ENCODE data around the gene MBD5.
A peak's percentile ranks its signal among the peaks of the same experiment; 100 is the strongest.
"Not testable (repeated sequence)": the region's sequence is repeated elsewhere in the genome, so short reads cannot be mapped to it uniquely, and the experiment has no call there.

The MBD5 gene

GRCh38 chr2:148021059-148021861 lies at the start of gene MBD5:
Gene MBD5 (plus strand): TSS chr2:148021091.
- no peak for DNase-seq

DNA sequence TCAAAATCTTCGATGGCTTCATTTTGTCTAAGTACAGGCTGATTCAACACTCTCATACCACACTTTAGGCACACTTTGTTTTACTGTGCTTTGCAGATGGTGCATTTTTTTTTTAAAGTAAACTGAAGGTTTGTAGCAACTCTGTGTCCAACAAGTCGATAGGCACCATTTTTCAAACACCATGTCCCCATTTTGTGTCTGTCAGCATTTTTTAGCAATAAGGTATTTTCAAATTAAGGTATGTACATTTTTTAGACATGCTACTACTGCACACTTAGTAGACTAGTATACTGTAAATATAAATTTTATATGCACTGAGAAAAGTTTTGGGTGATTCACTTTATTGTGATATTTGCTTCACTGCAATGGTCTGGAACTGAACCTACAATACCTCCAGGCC lies 44.8 kb upstream of the MBD5 start:
- DNase-seq = no peak

- no peak for DNase-seq
Observed at GRCh38 chr2:147977679-147978078, 43.2 kb upstream of the MBD5 start.

DNA sequence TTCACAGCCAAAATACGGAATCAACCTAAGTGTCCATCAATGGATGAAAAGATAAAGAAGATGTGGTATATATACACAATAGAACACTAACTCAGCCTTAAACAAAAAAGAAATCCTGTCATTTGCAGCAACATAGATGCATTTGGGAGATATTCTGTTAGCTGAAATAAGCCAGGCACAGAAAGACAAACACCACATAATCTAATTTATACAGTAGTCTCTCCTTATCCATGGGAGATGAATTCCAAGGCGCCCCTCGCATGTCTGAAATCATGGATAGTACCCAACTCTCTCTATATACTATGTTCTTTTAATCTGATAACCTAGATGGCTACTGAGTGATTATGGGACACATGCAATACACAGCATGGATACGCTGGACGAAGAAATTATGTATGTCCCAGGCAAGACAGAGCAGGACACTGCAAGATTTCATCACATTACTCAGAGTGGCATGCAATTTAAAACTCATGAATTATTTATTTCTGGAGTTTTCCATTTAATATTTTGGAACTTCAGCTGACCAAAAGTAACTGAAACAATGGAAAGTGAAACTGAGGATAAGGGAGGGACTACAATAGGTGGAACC lies 39.9 kb upstream of the MBD5 start:
- no peak for DNase-seq

DNA sequence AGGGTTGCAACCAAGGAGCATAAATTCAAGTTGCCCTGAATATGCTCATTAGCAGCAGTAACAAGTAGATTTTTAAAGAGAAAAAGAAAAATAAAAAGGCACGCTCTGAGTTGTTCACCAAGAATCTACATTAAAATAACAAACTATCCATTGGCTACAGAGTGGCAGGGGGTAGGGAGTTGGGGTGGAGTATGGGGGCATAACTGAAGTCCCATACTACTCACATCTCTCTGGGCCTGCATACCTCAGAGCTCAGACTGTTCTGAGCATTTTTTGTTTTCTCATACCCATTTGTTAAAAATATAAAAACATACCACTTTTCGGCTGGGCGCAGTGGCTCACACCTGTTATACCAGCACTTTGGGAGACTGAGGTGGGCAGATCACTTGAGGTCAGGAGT lies 31.8 kb upstream of the MBD5 start:
- DNase-seq = no peak

DNA sequence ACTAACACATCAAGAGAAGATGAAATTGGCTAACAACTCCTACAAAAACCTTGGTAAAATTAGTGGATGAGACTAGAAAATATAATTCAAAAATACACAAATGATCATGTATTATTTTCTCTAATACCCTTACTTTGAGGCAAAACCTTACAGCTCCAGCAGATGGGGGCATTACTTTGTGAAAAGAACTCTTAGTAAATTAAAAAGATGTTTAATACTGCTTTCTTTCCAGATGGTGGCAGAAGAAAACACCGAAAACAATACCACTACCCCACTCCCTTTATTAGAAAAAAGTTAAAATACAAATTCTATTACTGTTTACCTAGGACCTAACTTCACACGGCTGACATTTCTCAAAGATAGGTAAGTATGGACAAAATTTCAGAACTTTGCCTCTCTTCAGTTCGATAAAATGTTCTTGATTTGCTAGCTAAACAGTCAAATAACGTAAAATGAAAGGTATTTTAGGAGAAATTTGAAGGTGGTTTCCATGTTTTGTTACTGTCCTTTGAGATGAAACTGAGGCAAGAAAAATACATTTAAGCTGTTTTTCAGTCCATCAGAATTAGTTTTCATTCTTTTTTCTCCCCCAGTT lies 31.0 kb upstream of the MBD5 start:
- DNase-seq = peak; percentile 30

- not testable (repeated sequence) for DNase-seq
Observed at GRCh38 chr2:147994965-147995364, 25.9 kb upstream of the MBD5 start.

- no peak for DNase-seq
Observed at GRCh38 chr2:147996828-147997227, 24.1 kb upstream of the MBD5 start.

- DNase-seq = no peak
Observed at GRCh38 chr2:147998203-147998602, 22.7 kb upstream of the MBD5 start.

DNA sequence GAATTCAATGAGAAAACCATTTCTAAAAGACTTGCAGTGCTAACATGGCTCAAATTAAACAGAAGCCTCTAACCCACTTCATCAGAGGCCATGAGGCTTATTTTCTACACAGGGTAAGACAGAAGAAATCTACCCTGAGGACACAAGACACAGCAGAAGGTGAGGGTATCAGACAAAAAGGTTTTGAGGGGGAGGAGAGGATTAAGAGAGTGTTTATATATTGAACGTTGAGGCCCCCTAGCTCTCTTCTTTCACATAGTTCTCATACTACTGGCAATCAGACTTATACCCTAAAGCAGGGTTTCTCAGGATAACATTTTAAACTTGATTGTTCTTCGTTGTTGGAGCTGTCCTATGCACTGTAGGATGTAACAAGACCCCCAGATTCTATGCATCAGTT lies 21.8 kb upstream of the MBD5 start:
- no peak for DNase-seq

DNA sequence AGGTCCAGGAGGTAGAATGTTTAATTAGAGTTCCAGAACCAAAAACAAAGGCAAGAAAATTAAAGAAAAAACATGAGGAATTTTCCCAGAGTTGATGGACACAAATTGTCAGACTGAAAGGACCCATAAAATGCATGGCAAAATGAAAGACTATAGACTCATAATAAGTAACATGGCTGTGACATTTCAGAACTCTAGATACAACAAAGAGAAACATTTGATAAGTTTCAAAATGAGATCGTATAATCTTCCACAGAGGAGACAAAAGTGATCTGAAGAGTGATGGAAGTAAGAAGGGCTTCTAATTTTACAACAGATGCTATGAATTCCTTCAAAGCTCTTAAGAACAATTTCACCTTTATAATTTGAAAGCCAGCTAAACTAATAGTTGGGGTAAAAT lies 20.8 kb upstream of the MBD5 start:
- no peak for DNase-seq

DNA sequence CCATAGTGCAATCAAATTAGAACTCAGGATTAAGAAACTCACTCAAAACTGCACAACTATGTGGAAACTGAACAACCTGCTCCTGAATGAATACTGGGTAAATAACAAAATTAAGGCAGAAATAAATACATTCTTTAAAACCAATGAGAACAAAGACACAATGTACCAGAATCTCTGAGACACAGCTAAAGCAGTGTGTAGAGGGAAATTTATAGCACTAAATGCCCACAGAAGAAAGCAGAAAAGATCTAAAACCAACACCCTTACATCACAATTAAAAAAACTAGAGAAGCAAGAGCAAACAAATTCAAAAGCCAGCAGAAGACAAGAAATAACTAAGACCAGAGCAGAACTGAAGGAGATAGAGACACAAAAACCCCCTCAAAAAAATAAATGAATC lies 18.5 kb upstream of the MBD5 start:
- DNase-seq = not testable (repeated sequence)

GRCh38 chr2:148006249-148007007 lies 14.5 kb upstream of the MBD5 start:
- no peak for DNase-seq

DNA sequence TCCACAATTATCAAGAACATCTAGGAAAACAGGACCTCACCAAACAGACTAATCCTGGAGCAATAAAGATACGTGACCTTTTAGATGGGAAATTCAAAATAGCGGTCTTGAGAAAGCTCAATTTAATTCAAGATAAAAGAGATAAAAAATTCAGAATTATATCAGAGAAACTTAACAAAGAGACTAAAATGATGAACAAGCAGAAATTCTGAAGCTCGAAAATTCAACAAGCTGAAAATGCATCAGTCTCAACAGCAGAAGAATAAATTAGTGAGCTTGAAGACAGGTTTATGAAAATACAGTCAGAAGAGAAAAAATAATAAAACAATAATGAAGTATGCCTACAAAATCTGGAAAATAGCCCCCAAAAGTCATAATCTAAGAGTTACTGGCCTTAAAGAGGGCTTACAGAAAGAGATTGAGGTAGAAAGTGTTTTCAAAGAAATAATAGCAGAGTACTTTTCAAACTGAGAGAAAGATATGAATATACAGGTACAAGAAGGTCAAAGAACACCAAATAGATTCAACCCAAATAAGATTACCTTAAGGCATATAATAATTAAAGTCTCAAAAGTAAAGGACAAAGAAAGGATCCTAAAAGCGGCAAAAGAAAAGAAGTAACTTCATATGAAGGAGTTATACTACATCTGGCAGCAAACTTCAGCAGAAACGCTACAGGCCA lies 13.5 kb upstream of the MBD5 start:
- DNase-seq = no peak

DNA sequence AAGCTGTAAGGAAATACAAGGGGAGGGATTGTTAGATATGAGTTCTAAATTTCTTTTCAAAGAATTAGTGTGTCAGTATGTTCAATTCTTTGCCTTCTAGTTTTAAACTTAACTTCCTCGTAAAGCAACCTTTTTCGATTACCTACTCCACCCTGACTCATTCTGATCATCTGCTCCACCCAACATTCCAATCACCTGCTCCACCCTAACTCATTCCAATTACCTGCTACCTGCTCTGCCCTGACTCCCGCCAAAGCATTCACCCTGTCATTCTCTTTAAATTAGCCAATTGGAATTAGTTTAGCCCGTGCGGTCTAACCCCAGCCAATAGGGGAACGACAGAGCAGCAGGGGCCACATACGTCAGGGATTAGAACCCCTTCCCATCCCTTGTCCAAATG lies 12.5 kb upstream of the MBD5 start:
- not testable (repeated sequence) for DNase-seq

DNA sequence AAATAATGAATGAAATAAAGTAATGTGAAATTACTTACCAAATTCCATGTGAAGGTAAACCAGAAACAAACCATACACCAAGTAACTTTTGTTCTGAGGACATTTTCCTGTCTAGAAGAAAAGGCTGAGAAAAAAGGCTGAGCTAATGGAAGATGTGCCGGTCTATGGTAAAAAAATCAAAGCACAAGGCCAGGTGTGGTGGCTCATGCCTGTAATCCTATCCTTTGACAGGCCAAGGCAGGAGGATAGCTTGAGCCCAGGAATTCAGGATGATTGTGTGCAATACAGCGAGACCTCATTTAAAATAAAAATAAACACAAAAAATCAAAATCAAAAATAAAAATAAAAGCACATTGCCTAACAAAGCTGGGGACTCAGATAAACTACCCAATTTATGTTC lies 7.0 kb upstream of the MBD5 start:
- DNase-seq = no peak

DNA sequence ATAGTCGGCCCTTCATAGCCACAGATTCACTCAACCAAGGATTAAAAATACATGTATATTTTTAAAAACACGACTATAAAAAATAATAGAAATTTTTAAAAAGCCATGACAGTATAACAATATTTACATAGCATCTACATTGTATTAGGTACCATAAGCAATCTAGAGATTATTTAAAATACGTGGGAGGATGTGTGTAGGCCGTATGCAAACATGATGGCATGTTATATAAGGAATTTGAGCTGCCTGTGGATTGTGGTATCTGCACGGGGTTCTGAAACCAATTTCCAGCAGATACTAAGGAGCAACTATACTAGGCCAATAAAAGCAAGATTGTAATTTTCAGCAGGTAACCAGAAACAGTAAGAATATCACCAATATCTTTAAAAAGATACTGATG lies 6.3 kb upstream of the MBD5 start:
- peak; percentile 8 for DNase-seq

DNA sequence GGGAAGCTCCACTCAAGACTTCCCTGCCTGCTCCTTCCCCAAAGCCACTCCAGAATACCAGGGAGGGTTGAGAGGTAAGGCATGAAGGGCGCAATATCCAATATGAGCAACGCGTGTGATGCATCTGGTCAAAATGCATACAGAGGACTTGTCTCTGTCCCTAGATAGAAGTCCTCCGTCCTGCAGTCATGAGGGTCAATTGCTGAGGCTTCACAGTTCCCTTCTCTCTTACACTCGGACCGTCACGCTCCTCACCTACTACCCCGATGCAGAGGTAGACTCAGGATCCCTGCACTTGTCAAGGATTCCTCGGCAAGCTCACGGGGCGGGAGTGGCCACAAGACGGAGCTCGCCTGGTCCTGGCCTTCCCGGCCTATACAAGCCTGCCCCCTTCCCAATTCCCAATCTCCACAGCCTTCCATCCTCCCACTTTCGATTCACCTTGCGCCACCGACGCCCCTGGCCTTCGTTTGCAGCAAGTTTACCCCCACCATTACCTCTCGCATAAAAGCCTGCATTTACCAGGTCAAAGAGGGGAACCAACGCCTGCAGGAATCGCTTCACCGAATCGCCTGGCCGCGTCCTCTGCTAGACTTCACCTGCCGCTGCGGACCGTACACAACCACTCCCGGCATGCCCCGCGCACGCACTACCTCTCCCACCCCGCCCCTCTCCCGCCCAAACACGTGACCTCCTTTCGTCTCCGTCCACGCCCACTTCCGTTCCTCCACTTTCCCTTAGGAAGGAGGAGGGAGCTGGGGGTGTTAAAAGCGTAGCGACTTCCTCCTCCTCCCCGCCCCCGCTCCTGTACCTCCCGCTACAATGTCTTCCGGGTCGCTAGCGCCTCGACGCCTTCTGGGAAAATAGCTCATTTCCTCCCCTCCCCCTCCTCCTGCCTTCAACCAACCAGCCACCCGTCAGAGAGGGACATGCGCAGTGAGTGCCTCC lies 506 bp upstream of the MBD5 start, which contains the start of gene ORC4:
TSS of gene ORC4 (minus strand) at position 627 of the 948 bp plus-strand sequence. CDS start 44,779 bp downstream, outside the sequence.
- DNase-seq = peak; percentile 97

GRCh38 chr2:148021886-148022285 lies 995 bp downstream of the MBD5 start:
- DNase-seq = no peak

- no peak for DNase-seq
Observed at GRCh38 chr2:148022351-148022750, 1.5 kb downstream of the MBD5 start.

- DNase-seq = no peak
Observed at GRCh38 chr2:148022882-148023281, 2.0 kb downstream of the MBD5 start.

GRCh38 chr2:148023861-148024260 lies 3.0 kb downstream of the MBD5 start:
- no peak for DNase-seq
